GM12872 (cell line): ENCODE results near the gene PTPRO.

Source experiments
- CTCF ChIP-seq: IDR thresholded peaks from 3 replicates; pipeline ENCODE4 v1.5.1; 2011; ENCODE audit warnings: low read depth, mild to moderate bottlenecking, low read length, moderate library complexity; ENCODE audit not compliant: insufficient read depth

The PTPRO gene

GRCh38 chr12:15322164-15323061 lies at the start of gene PTPRO:
Gene PTPRO, plus strand, starts transcription at chr12:15322508.
- TF ChIP-seq CTCF = no peak

GRCh38 chr12:15273896-15274295 lies 48.4 kb upstream of the PTPRO start:
- TF ChIP-seq CTCF = no peak

GRCh38 chr12:15274561-15274967 lies 47.7 kb upstream of the PTPRO start:
- TF ChIP-seq CTCF = no peak

- TF ChIP-seq CTCF = peak; percentile 60
Measured at GRCh38 chr12:15276088-15276698, 46.1 kb upstream of the PTPRO start.

- TF ChIP-seq CTCF = no peak
Measured at GRCh38 chr12:15278816-15279658, 43.3 kb upstream of the PTPRO start.

- no peak for TF ChIP-seq CTCF
Measured at GRCh38 chr12:15280930-15281329, 41.4 kb upstream of the PTPRO start.

- TF ChIP-seq CTCF = no peak
Measured at GRCh38 chr12:15289192-15289591, 33.1 kb upstream of the PTPRO start.
